Endothelial cell (in vitro differentiated cells): Measurements from ENCODE around the gene CNBD2. TPM values are rescaled to one million over a fixed set of nuclear protein-coding genes. Genes with fewer than 3 reads are reported as not detected.
"Not testable (repeated sequence)": the region's sequence is repeated elsewhere in the genome, so short reads cannot be mapped to it uniquely, and the experiment has no call there.

Source experiments
- DNase-seq: peaks from one replicate; pipeline ENCODE4 v3.0.0; 2021; ENCODE audit warnings: low spot score
- H3K27ac Mint-ChIP-seq: one replicate; pipeline ENCODE4 v1.8.0; 2021; ENCODE audit warnings: mixed read lengths, inconsistent platforms; ENCODE audit not compliant: unreplicated experiment
- H3K27me3 Mint-ChIP-seq: one replicate; pipeline ENCODE4 v1.8.0; 2021; ENCODE audit warnings: mild to moderate bottlenecking, moderate library complexity, mixed read lengths, inconsistent platforms; ENCODE audit not compliant: unreplicated experiment
- H3K36me3 Mint-ChIP-seq: one replicate; pipeline ENCODE4 v1.8.0; 2021; ENCODE audit warnings: mild to moderate bottlenecking, low read depth, mixed read lengths, inconsistent platforms; ENCODE audit not compliant: unreplicated experiment
- H3K4me1 Mint-ChIP-seq: one replicate; pipeline ENCODE4 v1.8.0; 2021; ENCODE audit warnings: mild to moderate bottlenecking, mixed read lengths, inconsistent platforms; ENCODE audit not compliant: unreplicated experiment
- H3K4me3 Mint-ChIP-seq: one replicate; pipeline ENCODE4 v1.8.0; 2021; ENCODE audit warnings: mild to moderate bottlenecking, mixed read lengths, inconsistent platforms; ENCODE audit not compliant: unreplicated experiment
- H3K9me3 Mint-ChIP-seq: one replicate; pipeline ENCODE4 v1.8.0; 2021; ENCODE audit warnings: mixed read lengths, inconsistent platforms; ENCODE audit not compliant: unreplicated experiment
- total RNA-seq: library from RNA; stranded (reverse); fragmentation: NEBNext Ultra II Directional; extraction: Animal tissue kit (Norgen Biotek cat#: 25700); gene quantifications from one replicate; pipeline ENCODE4 v1.2.1, GENCODE V29; 2021; ENCODE audit not compliant: unreplicated experiment
- TF ChIP-seq, protein P1 (sequence below): fragments of 200-600 bp; sonication (generic); IDR thresholded peaks from one replicate; pipeline ENCODE4 v1.5.0; 2021; ENCODE audit warnings: antibody characterized with exemption; ENCODE audit not compliant: unreplicated experiment

Gene CNBD2
- total RNA-seq, 1 donor from 2014 or later: 8.8 TPM

DNA sequence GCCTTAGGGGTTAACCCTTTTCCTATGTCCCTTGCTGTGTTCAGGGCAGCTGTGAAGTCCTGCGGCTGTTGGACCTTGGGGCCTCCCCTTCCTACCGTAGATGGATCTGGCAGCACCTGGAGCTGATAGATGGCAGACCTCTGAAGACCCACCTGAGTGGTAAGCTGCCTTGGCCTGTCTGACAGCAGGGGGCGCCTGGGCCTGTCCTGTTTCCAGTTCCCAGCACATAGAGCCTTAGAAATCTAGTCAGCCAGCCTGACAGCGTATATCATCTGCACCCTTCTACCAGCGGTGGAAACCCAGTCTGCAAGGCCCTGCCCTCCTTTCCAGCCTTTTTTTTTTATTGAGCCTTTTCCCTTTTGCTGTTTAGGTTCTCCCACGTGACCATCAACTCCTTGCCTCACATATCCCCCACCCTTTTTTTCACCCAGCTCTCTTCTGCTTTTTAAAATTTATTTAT lies 26.6 kb downstream of the CNBD2 start:
- peak; percentile 90 for DNase-seq
- H3K36me3 Mint-ChIP-seq: no peaks in the 10 kb centered on the region
- no peaks in the 10 kb centered on the region for H3K9me3 Mint-ChIP-seq
- no peak overlapping the region for H3K4me3 Mint-ChIP-seq
- TF ChIP-seq, protein P1, sequence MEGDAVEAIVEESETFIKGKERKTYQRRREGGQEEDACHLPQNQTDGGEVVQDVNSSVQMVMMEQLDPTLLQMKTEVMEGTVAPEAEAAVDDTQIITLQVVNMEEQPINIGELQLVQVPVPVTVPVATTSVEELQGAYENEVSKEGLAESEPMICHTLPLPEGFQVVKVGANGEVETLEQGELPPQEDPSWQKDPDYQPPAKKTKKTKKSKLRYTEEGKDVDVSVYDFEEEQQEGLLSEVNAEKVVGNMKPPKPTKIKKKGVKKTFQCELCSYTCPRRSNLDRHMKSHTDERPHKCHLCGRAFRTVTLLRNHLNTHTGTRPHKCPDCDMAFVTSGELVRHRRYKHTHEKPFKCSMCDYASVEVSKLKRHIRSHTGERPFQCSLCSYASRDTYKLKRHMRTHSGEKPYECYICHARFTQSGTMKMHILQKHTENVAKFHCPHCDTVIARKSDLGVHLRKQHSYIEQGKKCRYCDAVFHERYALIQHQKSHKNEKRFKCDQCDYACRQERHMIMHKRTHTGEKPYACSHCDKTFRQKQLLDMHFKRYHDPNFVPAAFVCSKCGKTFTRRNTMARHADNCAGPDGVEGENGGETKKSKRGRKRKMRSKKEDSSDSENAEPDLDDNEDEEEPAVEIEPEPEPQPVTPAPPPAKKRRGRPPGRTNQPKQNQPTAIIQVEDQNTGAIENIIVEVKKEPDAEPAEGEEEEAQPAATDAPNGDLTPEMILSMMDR: peak; percentile 77
- no peak overlapping the region for H3K27ac Mint-ChIP-seq
- H3K27me3 Mint-ChIP-seq: no peaks in the 10 kb centered on the region
- peaks cover 8% of the 10 kb centered on the region for H3K4me1 Mint-ChIP-seq

DNA sequence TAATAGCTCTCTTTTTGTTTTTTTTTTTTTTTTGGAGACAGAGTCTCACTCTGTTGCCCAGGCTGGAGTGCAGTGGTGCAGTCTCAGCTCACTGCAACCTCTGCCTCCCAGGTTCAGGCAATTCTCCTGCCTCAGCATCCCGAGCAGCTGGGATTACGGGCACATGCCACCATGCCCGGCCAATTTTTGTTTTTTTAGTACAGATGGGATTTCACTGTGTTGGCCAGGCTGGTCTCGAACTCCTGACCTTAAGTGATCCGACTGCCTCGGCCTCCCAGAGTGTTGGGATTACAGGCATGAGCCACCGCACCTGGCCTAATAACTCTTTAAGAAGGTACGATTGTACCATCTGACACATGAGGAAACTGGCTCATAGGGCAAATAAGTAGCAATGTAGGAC lies 28.1 kb downstream of the CNBD2 start:
- not testable (repeated sequence) for H3K36me3 Mint-ChIP-seq, H3K4me1 Mint-ChIP-seq, H3K27me3 Mint-ChIP-seq, DNase-seq, H3K27ac Mint-ChIP-seq, H3K4me3 Mint-ChIP-seq, H3K9me3 Mint-ChIP-seq

DNA sequence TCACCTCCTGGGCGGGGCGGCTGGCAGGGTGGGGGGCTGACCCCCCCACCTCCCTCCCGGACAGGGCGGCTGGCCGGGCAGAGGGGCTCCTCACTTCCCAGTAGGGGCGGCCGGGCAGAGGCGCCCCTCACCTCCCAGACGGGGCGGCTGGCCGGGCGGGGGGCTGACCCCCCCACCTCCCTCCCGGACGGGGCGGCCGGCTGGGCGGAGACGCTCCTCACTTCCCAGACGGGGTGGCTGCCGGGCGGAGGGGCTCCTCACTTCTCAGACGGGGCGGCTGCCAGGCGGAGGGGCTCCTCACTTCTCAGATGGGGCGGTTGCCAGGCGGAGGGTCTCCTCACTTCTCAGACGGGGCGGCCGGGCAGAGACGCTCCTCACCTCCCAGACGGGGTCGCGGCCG lies 32.9 kb downstream of the CNBD2 start:
- H3K4me3 Mint-ChIP-seq, H3K27ac Mint-ChIP-seq, H3K4me1 Mint-ChIP-seq, H3K36me3 Mint-ChIP-seq, DNase-seq, H3K27me3 Mint-ChIP-seq: not testable (repeated sequence)
- H3K9me3 Mint-ChIP-seq: peaks cover 13% of the 10 kb centered on the region

DNA sequence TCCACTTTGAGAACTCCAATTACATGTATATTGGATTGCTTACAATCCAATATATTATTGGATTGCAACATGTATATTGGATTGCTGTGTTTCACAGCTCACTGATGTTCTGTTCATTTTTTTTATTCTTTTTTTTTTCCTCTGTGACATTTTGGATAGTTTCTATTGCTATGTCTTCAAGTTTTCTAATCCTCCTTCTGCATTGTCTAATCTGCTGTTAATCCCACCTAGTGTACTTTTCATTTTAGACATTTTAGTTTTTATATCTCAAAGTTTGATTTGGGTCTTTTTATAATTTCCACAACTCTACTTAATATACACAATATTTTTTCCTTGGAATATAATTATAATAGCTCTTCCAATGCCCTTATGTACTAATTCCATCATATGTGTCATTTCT lies 34.5 kb downstream of the CNBD2 start:
- DNase-seq: no peak
- no peaks in the 10 kb centered on the region for H3K4me1 Mint-ChIP-seq
- H3K36me3 Mint-ChIP-seq: peaks cover 9% of the 10 kb centered on the region
- H3K9me3 Mint-ChIP-seq: peaks cover 13% of the 10 kb centered on the region
- H3K27me3 Mint-ChIP-seq: peaks cover 3% of the 10 kb centered on the region
- H3K4me3 Mint-ChIP-seq: peak overlapping the region; percentile 68
- H3K27ac Mint-ChIP-seq: peak overlapping the region; percentile 5
- TF ChIP-seq, protein P1: no peak

DNA sequence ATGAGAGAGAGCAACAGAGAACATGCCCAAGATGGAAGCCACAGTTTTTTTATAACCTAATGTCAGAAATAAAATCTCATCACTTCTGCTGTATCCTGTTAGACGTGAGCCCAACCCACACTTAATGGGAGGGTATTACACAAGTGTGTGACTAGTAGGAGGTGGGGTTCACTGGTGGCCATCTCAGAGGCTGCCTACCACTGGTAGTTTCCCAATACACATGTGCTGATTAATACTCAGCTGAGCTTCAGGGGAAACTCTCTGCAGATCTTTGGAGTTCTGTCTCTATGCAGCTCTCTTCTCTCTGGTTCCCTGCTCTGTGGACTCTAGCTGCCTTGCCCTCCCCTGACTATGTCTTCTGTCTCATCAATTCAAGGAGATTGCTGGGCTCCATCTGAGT lies 35.7 kb downstream of the CNBD2 start:
- no peak overlapping the region for H3K4me3 Mint-ChIP-seq
- TF ChIP-seq, protein P1: no peak
- H3K9me3 Mint-ChIP-seq: peaks cover 13% of the 10 kb centered on the region
- peaks cover 3% of the 10 kb centered on the region for H3K27me3 Mint-ChIP-seq
- no peaks in the 10 kb centered on the region for H3K4me1 Mint-ChIP-seq
- no peak for DNase-seq
- no peak overlapping the region for H3K27ac Mint-ChIP-seq
- H3K36me3 Mint-ChIP-seq: peaks cover 9% of the 10 kb centered on the region

DNA sequence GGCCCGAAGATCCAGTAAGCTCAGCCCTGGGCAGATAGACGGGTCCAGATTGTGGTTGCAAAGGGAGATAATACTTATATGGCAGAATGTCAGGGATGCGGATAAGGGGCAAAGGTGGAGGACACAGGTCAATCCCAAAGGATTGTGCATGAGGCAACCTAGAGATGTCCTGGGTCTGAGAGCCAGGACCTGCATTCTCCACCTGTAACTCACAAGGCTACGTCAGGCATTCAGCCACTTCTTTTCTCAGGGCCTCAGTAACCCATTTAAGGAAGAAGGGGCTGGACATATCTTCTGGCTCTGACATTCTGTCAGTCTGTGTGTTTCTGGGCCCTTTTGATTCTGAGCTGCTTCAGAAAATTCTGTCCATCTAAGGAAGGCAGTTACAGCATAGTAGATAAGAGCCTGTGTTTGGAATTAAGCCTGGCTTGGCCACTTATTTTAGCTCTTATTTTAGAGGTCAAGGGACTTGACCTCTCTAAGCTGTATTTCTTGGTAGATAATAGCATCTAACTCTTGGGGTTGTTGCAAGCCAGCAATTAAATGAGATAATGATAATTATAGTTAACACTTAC lies 40.2 kb downstream of the CNBD2 start:
- Mint-ChIP-seq H3K4me1 (no peaks in the 10 kb centered on the region), H3K4me3 (no peak overlapping the region), H3K9me3 (peaks cover 4% of the 10 kb centered on the region), H3K36me3 (no peaks in the 10 kb centered on the region), H3K27me3 (peaks cover 5% of the 10 kb centered on the region), H3K27ac (no peak overlapping the region)
- TF ChIP-seq, protein P1: no peak
- no peak for DNase-seq
